Lower leg skin (tissue), 3 donors: ENCODE measurements around the gene N4BP2L1.

Experiments used
- POLR2A ChIP-seq, 2 donors: fragments of 450-650 bp; IDR thresholded peaks; one replicate each; pipeline ENCODE4 v1.6.1; 2016 to 2017; ENCODE audit warnings: antibody characterized with exemption in 2 of 2, mild to moderate bottlenecking in 1 of 2, moderate library complexity in 1 of 2
- TF ChIP-seq, protein P1 (sequence below), 3 donors: fragments of 450-650 bp; IDR thresholded peaks; one replicate each; pipeline ENCODE4 v1.5.1; 2016; ENCODE audit warnings: antibody characterized with exemption in 3 of 3, mild to moderate bottlenecking in 3 of 3, moderate library complexity in 2 of 3

DNA sequence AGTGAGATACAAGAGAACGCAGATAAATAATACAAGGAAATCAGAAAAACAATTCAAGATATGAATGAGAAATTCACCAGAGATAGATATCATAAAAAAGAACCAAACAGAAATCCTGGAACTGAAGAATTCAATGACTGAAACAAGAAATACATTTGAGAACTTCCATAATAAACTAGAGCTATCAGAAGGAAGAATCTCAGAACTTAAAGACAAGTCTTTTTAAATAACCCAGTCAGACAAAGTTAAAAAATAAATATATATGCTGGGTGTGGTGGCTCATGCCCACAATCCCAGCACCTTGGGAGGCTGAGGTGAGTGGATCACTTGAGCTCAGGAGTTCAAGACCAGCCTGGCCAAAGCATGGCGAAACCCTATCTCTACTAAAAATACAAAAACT lies 28.7 kb upstream of the N4BP2L1 start:
- TF ChIP-seq, protein P1, sequence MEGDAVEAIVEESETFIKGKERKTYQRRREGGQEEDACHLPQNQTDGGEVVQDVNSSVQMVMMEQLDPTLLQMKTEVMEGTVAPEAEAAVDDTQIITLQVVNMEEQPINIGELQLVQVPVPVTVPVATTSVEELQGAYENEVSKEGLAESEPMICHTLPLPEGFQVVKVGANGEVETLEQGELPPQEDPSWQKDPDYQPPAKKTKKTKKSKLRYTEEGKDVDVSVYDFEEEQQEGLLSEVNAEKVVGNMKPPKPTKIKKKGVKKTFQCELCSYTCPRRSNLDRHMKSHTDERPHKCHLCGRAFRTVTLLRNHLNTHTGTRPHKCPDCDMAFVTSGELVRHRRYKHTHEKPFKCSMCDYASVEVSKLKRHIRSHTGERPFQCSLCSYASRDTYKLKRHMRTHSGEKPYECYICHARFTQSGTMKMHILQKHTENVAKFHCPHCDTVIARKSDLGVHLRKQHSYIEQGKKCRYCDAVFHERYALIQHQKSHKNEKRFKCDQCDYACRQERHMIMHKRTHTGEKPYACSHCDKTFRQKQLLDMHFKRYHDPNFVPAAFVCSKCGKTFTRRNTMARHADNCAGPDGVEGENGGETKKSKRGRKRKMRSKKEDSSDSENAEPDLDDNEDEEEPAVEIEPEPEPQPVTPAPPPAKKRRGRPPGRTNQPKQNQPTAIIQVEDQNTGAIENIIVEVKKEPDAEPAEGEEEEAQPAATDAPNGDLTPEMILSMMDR (IDR thresholded peaks at IDR 0.05): no peak
- TF ChIP-seq POLR2A (IDR thresholded peaks at IDR 0.05): no peak
